NT2/D1 (cell line): ENCODE data around the gene TP53I3.

ENCODE experiments used
- DNase-seq: peaks from one replicate; pipeline ENCODE4 v3.0.0-alpha.2; 2011; ENCODE audit warnings: low read depth, low spot score
- H3K27me3 ChIP-seq: 2 replicates; pipeline ENCODE4 v1.6.0; 2011; ENCODE audit warnings: mild to moderate bottlenecking; ENCODE audit not compliant: insufficient read length, insufficient read depth
- H3K36me3 ChIP-seq: 2 replicates; pipeline ENCODE4 v1.6.1; 2011; ENCODE audit warnings: mild to moderate bottlenecking, low read length, mixed read lengths; ENCODE audit not compliant: insufficient read depth, insufficient read length
- H3K4me1 ChIP-seq: 2 replicates; pipeline ENCODE4 v1.5.1; 2011; ENCODE audit not compliant: insufficient read depth, insufficient read length
- H3K4me3 ChIP-seq: 2 replicates; pipeline ENCODE4 v1.5.1; 2011; ENCODE audit warnings: low read depth; ENCODE audit not compliant: insufficient read length
- H3K9ac ChIP-seq: 2 replicates; pipeline ENCODE4 v1.6.0; 2011; ENCODE audit warnings: low read depth; ENCODE audit not compliant: insufficient read length
- H3K9me3 ChIP-seq: 2 replicates; pipeline ENCODE4 v1.5.1; 2011; ENCODE audit warnings: mild to moderate bottlenecking, low read length; ENCODE audit not compliant: insufficient read depth
- SUZ12 ChIP-seq: IDR thresholded peaks from 2 replicates; pipeline ENCODE4 v1.6.1; 2011; ENCODE audit not compliant: insufficient read length, insufficient read depth; ENCODE audit errors: extremely low read depth
- YY1 ChIP-seq: IDR thresholded peaks from 2 replicates; pipeline ENCODE4 v1.6.1; 2011; ENCODE audit not compliant: insufficient read length, insufficient read depth
- ZNF274 ChIP-seq: IDR thresholded peaks from 2 replicates; pipeline ENCODE4 v1.6.1; 2011; ENCODE audit warnings: mild to moderate bottlenecking, low read depth, low read length

The TP53I3 gene

GRCh38 chr2:24077879-24078278 lies 6.8 kb downstream of the TP53I3 start:
- DNase-seq: no peak
- TF ChIP-seq SUZ12 (no peak), YY1 (no peak), ZNF274 (no peak)
- Histone ChIP-seq H3K4me1 (peaks cover 1% of the 10 kb centered on the region), H3K4me3 (no peak overlapping the region), H3K9ac (no peak overlapping the region), H3K27me3 (no peaks in the 10 kb centered on the region), H3K36me3 (peaks cover 61% of the 10 kb centered on the region), H3K9me3 (no peaks in the 10 kb centered on the region)

GRCh38 chr2:24077535-24077877 lies 7.1 kb downstream of the TP53I3 start:
- no peaks in the 10 kb centered on the region for H3K9me3 ChIP-seq
- no peak for DNase-seq

GRCh38 chr2:24076849-24077534 lies 7.6 kb downstream of the TP53I3 start:
- H3K36me3 ChIP-seq: peaks cover 61% of the 10 kb centered on the region
- no peaks in the 10 kb centered on the region for H3K9me3 ChIP-seq
- peak overlapping the region; percentile 50 for H3K9ac ChIP-seq
- no peaks in the 10 kb centered on the region for H3K4me1 ChIP-seq
- TF ChIP-seq YY1 (no peak), ZNF274 (no peak), SUZ12 (no peak)
- H3K27me3 ChIP-seq: no peaks in the 10 kb centered on the region
- DNase-seq: no peak
- peak overlapping the region; percentile 18 for H3K4me3 ChIP-seq

More at GRCh38 chr2:24077535-24077877, 7.1 kb downstream of the TP53I3 start:
- H3K4me1 ChIP-seq: no peaks in the 10 kb centered on the region
- TF ChIP-seq SUZ12: no peak
- TF ChIP-seq YY1: no peak
- TF ChIP-seq ZNF274: no peak
- no peaks in the 10 kb centered on the region for H3K27me3 ChIP-seq
- H3K36me3 ChIP-seq: peaks cover 61% of the 10 kb centered on the region
- H3K4me3 ChIP-seq: no peak overlapping the region
- H3K9ac ChIP-seq: no peak overlapping the region

- H3K9me3 ChIP-seq: no peaks in the 10 kb centered on the region
- peak within 1 kb of the TSS; percentile 94 for H3K9ac ChIP-seq
- peak; percentile 99 for DNase-seq
- H3K36me3 ChIP-seq: peaks cover 59% of the 10 kb centered on the region
- no peaks in the 10 kb centered on the region for H3K27me3 ChIP-seq
- TF ChIP-seq YY1: no peak
- TF ChIP-seq SUZ12: no peak
- TF ChIP-seq ZNF274: no peak
- H3K4me3 ChIP-seq: peak within 1 kb of the TSS; percentile 92
- H3K4me1 ChIP-seq: no peaks in the 10 kb centered on the region
Observed at GRCh38 chr2:24075915-24076848, 8.5 kb downstream of the TP53I3 start, which contains the start of gene SF3B6. Gene SF3B6 (minus strand): TSS chr2:24076326. CDS start chr2:24076229, 97 bp downstream.

GRCh38 chr2:24075259-24075658 lies 9.4 kb downstream of the TP53I3 start:
- Histone ChIP-seq H3K4me3 (peak overlapping the region; percentile 92), H3K27me3 (no peaks in the 10 kb centered on the region), H3K36me3 (peaks cover 58% of the 10 kb centered on the region), H3K9ac (peak overlapping the region; percentile 94), H3K9me3 (no peaks in the 10 kb centered on the region), H3K4me1 (no peaks in the 10 kb centered on the region)
- no peak for DNase-seq
- TF ChIP-seq ZNF274: no peak
- TF ChIP-seq YY1: no peak
- no peak for TF ChIP-seq SUZ12

GRCh38 chr2:24073816-24074215 lies 10.8 kb downstream of the TP53I3 start:
- no peak for DNase-seq
- H3K4me3 ChIP-seq: no peak overlapping the region
- H3K9me3 ChIP-seq: no peaks in the 10 kb centered on the region
- TF ChIP-seq SUZ12 (no peak), YY1 (no peak), ZNF274 (no peak)
- H3K4me1 ChIP-seq: no peaks in the 10 kb centered on the region
- peaks cover 52% of the 10 kb centered on the region for H3K36me3 ChIP-seq
- H3K9ac ChIP-seq: no peak overlapping the region
- H3K27me3 ChIP-seq: no peaks in the 10 kb centered on the region

- DNase-seq: no peak
- H3K9ac ChIP-seq: no peak overlapping the region
- TF ChIP-seq ZNF274 (no peak), SUZ12 (no peak), YY1 (no peak)
- H3K36me3 ChIP-seq: peaks cover 54% of the 10 kb centered on the region
- H3K9me3 ChIP-seq: no peaks in the 10 kb centered on the region
- H3K27me3 ChIP-seq: no peaks in the 10 kb centered on the region
- no peaks in the 10 kb centered on the region for H3K4me1 ChIP-seq
- H3K4me3 ChIP-seq: no peak overlapping the region
Observed at GRCh38 chr2:24072259-24072658, 12.4 kb downstream of the TP53I3 start.
